Cardiac fibroblast (primary cell): ENCODE data around the gene ZC2HC1C.
"Not testable (repeated sequence)": the region's sequence is repeated elsewhere in the genome, so short reads cannot be mapped to it uniquely, and the experiment has no call there.

Experiments used
- DNase-seq, 2 donors: peaks; one replicate each; pipeline versions ENCODE4 v3.0.0 to v3.0.0-alpha.2; 2010; ENCODE audit warnings: low read depth in 2 of 2
- H3K4me3 ChIP-seq, 2 donors: replicated peaks in 1 of 2; 1 replicate in 1 of 2; 2 replicates in 1 of 2; pipeline ENCODE4 v1.5.1; 2011; ENCODE audit warnings: low read depth in 2 of 2, low read length in 2 of 2, mild to moderate bottlenecking in 2 of 2, moderate library complexity in 1 of 2
- TF ChIP-seq, protein P1 (sequence below): IDR thresholded peaks from one replicate; pipeline ENCODE4 v1.5.1; 2011; ENCODE audit warnings: low read depth, mild to moderate bottlenecking, low read length, inconsistent platforms

Gene ZC2HC1C

GRCh38 chr14:75063491-75064204, 5.8 kb upstream of the ZC2HC1C start, which contains the start of gene ACYP1:
Gene ACYP1 (minus strand): TSS chr14:75064024. CDS start chr14:75063553, 471 bp downstream.
- DNase-seq, result peak; percentile 92 to 93
- TF ChIP-seq, protein P1, sequence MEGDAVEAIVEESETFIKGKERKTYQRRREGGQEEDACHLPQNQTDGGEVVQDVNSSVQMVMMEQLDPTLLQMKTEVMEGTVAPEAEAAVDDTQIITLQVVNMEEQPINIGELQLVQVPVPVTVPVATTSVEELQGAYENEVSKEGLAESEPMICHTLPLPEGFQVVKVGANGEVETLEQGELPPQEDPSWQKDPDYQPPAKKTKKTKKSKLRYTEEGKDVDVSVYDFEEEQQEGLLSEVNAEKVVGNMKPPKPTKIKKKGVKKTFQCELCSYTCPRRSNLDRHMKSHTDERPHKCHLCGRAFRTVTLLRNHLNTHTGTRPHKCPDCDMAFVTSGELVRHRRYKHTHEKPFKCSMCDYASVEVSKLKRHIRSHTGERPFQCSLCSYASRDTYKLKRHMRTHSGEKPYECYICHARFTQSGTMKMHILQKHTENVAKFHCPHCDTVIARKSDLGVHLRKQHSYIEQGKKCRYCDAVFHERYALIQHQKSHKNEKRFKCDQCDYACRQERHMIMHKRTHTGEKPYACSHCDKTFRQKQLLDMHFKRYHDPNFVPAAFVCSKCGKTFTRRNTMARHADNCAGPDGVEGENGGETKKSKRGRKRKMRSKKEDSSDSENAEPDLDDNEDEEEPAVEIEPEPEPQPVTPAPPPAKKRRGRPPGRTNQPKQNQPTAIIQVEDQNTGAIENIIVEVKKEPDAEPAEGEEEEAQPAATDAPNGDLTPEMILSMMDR, result no peak

GRCh38 chr14:75064205-75064567, 5.3 kb upstream of the ZC2HC1C start:
- TF ChIP-seq, protein P1, result no peak
- DNase-seq, result no peak
- H3K4me3 ChIP-seq, result peak overlapping the region; percentile 95

More at GRCh38 chr14:75063491-75064204, 5.8 kb upstream of the ZC2HC1C start, which contains the start of gene ACYP1:
- H3K4me3 ChIP-seq, result peak within 1 kb of the TSS; percentile 95

GRCh38 chr14:75066691-75067090, 2.8 kb upstream of the ZC2HC1C start:
- TF ChIP-seq, protein P1, result no peak
- H3K4me3 ChIP-seq, result no peak overlapping the region
- DNase-seq, result no peak

DNA sequence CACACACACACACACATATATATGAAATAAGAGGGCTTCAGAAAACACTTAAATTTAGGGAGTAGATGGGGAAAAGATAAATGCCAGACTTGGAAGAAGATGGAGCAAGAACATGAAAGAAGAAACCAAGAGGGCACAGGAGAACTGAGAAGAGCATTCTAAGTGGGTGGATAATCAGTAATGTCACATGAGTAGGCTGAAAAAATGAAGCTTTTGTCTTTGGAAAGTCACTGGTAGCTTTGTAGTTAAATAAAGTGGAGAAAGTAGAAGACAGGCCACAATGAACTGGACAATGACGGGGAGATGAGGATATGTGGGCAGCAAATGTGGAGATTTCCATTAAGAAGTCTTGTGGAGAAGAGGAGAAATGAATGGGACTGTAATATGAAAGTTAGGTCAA, 2.2 kb upstream of the ZC2HC1C start:
- no peak for DNase-seq
- H3K4me3 ChIP-seq, result no peak overlapping the region
- TF ChIP-seq, protein P1, result no peak

- H3K4me3 ChIP-seq, result not testable (repeated sequence)
Observed at GRCh38 chr14:75067765-75068164, 1.7 kb upstream of the ZC2HC1C start.

DNA sequence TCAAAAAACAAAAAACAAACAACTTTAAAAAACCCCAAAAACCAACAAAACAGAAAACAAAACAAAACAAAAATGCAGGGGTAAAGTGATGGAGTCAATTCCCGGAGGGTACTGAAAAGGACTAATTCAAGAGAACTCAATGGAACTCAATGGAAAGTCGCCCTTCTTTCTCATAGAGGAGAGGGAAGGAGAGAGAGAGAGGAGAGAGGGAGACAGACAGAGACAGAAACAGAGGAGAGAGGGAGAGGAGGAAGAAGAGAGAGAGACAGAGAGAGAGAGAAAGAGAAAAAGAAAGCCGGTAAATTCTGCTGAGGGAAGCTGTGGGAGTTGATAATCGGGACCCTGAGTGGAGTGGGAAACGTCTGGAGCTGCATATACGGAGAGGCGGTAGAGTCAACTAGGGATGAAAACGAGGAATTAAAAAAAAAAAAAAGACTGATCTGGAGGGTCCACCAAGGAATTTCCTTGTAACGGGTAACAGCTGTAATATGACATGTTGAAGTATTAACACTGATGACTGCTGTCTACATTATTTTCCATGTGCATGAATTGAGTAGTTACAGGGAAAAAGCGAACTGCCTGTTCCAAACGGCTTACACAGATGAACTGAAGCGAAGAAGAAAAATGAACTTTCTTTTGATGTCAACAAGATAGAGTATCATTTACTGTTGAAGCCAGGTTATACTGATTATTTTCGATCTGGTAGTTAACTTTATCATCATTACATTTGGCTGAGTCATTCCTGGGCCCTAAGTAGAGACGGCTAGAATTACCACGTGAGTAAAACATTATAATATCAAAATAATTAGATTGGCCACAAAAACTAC, 934 bp upstream of the ZC2HC1C start:
- TF ChIP-seq, protein P1, result no peak
- H3K4me3 ChIP-seq, result peak overlapping the region; percentile 53 to 64
- DNase-seq, result peak in 1 of 2 donors; percentile 31

More at GRCh38 chr14:75067765-75068164, 1.7 kb upstream of the ZC2HC1C start:
- DNase-seq, result not testable (repeated sequence)

GRCh38 chr14:75069811-75070145, 337 bp downstream of the ZC2HC1C start:
- TF ChIP-seq, protein P1, result no peak
- no peak for DNase-seq
- peak overlapping the region; percentile 53 to 64 for H3K4me3 ChIP-seq
